Measurements from ENCODE around the gene BAG3. TPM values are rescaled to one million over a fixed set of nuclear protein-coding genes. Genes with fewer than 3 reads are reported as not detected.
"Not testable (repeated sequence)": the region's sequence is repeated elsewhere in the genome, so short reads cannot be mapped to it uniquely, and the experiment has no call there.

The BAG3 gene
- polyA plus RNA-seq (ENCODE audit: insufficient read length in 3 of 3) = 10 to 100 TPM; 23.7 to 28.1 (median 27.5) TPM

DNA sequence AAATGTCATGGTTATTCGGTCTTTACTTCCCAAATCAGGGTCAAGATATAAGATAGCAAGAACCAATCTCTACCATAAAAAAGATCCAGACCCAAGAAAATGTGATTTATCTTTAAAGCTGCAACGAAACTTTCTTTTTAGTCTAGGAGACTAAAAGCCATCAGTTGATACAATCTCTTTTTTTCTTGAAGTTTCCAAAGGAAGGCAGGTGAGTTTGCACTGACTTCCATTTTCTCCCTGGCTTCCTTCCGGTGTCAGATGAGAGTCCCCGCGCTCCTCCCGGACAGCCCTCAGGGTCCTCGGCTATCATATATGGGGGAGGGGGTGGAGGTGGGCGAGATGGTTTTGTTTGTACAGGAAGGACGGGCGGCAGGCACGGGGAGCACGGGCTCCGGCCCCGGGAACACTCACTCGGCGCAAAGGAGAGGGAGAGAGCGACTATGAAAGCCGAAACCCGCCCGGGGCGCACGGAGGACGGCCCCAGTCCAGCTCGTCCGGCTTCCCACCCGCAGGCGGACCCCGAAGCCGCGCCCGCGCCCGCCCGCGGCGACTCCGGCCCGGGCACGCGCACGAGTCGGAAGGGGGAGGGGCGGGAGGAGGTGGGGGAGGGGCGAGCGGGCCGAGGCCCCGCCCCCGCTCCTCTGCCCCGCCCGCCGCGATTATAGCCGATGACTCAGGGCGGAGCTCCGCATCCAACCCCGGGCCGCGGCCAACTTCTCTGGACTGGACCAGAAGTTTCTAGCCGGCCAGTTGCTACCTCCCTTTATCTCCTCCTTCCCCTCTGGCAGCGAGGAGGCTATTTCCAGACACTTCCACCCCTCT is at the start of gene BAG3:
TSS of gene BAG3 (plus strand) at position 689 of the 822 bp plus-strand sequence. CDS start 296 bp downstream, outside the sequence.
- peak in 1 of 3 donors; percentile 72 for DNase-seq (ENCODE audit: low read depth in 3 of 3, low spot score in 2 of 3)

DNA sequence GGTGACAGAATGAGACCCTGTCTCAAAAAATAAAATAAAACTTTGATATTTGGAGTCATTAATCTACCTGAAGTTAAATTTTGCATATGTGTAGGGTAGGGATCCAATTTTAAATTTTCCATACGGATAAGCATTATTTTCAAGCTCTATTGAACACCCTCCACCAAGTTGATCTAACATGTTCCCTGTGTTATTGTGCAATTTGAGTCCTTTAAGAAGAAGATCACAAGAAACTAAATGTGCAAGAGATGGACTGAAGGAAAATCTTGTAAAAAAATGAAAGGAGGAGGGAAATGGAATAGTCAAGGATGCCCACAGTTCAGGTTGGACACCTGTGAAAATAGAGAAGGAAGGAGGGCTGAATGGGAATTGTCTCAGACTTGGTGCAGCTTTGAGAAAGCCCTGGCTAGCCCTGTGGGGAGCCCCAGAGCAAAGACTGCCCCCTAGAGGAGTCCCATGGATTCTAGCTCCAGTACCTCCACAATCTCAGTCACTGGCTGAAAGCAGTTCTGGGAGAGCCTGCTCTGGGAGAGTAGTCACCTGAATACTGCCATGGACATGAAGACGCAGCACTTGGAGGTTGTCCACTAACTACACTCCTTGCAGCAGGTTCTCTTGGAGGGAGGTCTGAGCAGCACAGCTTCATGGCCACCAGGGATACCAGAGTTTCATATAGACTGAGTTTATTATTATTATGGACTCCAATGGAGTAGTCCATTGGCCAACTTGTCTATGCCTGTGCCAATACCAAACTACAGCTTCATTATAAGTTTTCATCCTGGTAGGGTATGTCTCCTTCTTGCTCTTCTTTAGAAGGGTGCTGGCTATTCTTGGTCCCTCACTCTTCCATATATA is 48.7 kb upstream of the BAG3 start:
- no peak for DNase-seq (ENCODE audit: low read depth in 3 of 3, low spot score in 2 of 3)

GRCh38 chr10:119604468-119604867 is 46.7 kb upstream of the BAG3 start:
- no peak for DNase-seq (ENCODE audit: low read depth in 3 of 3, low spot score in 2 of 3)

DNA sequence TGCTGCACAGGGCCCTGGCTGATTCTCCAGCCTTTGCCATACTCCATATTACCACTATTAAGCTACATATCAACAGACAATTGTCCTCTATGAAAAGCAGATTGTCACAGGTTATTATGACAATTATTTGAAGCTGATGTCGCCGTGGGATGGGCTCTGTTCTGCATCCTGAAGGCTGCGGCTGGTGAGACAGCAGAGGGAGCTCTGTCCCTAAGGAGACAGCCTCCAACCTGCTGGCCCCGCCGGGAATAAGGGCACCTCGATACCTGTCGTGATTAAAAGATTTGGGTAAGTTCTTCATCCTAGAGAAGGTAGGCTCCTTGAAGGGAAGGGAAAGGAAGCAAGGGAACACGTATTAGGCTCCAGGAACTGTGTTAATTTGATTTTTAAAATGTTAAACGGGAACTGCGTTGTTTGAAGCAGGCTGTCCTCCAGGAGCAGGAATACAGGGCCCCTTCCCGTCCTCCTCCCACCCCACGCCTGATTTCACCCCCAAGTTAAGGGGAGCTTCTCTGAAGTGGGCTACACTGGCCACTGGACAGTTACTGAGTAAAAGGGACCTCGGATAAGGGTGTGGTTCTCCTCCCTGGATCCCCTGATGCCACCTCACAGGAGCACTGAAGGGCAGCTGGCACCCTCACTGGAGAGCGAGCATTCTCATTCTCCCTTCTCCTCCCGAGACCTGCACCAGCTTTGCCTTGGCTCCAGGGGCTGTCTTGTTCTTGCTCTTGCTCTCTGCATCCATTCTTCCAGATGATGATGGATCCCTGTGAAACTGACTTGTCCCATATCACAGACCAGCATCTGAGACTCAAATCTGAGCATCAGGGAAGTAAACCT is 42.6 kb upstream of the BAG3 start:
- DNase-seq (ENCODE audit: low read depth in 3 of 3, low spot score in 2 of 3) = no peak

DNA sequence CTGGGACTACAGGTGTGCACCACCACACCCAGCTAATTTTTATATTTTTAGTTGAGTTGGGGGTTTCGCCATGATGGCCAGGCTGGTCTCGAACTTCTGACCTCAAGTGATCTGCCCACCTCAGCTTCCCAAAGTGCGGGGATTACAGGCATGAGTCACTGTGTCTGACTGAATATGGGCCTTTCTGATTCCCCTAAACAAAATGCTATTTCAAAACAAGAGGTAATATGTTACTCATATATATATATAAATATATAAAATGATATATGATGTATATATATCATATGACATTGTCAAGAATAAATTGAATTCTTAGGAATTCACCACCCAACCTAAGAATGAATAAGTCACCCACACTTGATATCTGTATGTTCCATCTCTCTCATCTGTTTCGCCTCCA is 41.7 kb upstream of the BAG3 start:
- no peak for DNase-seq (ENCODE audit: low read depth in 3 of 3, low spot score in 2 of 3)

- DNase-seq (ENCODE audit: low read depth in 3 of 3, low spot score in 2 of 3) = no peak
Observed at GRCh38 chr10:119611433-119611832, 39.7 kb upstream of the BAG3 start.

DNA sequence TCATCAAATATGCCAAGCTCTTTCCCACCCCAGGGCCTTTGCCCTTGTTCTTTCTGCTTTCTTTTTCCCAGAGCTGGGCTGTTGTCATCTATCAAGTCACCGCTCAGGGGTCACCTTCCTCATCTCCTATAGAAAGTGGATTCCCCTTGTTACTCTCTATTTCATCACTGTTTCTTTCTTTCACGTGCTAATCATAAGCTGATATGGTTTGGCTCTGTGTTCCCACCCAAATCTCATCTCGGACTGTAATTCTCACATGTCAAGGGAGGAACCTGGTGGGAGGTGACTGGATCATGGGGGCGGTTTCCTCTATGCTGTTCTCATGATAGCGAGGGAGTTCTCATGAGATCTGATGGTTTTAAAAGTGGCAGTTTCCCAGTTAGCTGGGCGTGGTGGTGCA is 37.4 kb upstream of the BAG3 start:
- DNase-seq (ENCODE audit: low read depth in 3 of 3, low spot score in 2 of 3) = no peak

- no peak for DNase-seq (ENCODE audit: low read depth in 3 of 3, low spot score in 2 of 3)
Observed at GRCh38 chr10:119614686-119615085, 36.5 kb upstream of the BAG3 start.

GRCh38 chr10:119616882-119617570 is 34.2 kb upstream of the BAG3 start:
- no peak for DNase-seq (ENCODE audit: low read depth in 3 of 3, low spot score in 2 of 3)

GRCh38 chr10:119619215-119619614 is 32.0 kb upstream of the BAG3 start:
- DNase-seq (ENCODE audit: low read depth in 3 of 3, low spot score in 2 of 3) = no peak

DNA sequence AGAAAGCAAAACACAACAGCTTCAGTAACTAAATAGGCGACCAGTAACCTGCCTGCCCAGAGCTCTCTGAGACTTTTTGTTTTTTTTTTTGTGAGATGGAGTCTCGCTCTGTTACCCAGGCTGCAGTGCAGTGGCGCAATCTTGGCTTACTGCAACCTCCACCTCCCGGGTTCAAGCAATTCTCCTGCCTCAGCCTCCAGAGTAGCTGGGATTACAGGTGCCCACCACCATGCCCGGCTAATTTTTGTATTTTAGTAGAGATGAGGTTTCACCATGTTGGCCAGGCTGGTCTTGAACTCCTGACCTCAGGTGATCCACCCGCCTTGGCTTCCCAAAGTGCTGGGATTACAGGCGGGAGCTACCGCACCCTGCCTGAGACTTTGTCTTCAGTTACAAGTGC is 31.4 kb upstream of the BAG3 start:
- DNase-seq (ENCODE audit: low read depth in 3 of 3, low spot score in 2 of 3) = not testable (repeated sequence)

- no peak for DNase-seq (ENCODE audit: low read depth in 3 of 3, low spot score in 2 of 3)
Observed at GRCh38 chr10:119620241-119621077, 30.7 kb upstream of the BAG3 start.

DNA sequence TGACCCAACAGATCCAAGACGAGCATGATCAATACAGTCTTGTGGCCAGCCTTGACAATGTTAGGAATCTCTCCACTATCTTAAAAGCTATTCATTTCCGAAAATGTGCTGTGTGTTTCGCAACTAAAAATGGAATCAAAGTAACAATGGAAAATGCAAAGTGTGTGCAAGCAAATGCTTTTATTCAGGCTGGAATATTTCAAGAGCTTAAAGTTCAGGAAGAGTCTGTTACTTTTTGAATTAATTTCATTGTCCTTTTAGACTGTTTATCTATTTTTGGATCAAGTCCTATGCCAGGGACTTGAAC is 30.1 kb upstream of the BAG3 start:
- DNase-seq (ENCODE audit: low read depth in 3 of 3, low spot score in 2 of 3) = no peak

DNA sequence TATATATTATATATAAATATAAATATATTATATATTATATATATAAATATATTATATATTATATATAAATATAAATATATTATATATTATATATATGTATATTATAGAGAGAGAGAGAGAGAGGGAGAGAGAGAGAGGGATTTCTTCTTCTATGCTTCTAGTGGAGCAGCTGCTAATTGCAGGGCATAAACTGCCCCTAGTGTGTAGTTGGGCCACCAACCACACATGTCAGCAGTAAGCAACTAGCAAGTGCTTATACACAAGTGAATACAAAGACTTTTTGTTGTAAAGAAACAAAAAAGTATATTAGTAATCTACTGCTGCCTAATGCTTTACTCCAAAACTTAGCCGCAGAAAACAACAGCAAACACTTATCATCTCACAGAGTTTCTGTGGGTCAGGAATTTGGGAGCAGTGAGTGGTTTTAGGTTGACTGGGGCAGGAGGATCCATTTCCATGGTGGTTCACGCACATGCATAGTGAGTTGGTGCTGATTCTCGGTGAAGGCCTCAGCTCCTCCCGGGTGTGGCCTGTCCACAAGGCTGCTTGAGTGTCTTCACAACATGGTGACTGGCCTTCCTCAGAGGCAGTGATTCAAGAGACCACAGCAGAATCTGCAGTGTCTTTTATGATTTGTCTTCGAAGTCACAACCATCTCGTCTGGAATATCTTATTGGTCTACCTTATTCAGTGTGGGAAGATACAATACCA is 25.5 kb upstream of the BAG3 start:
- no peak for DNase-seq (ENCODE audit: low read depth in 3 of 3, low spot score in 2 of 3)

GRCh38 chr10:119630300-119630699 is 20.9 kb upstream of the BAG3 start:
- no peak for DNase-seq (ENCODE audit: low read depth in 3 of 3, low spot score in 2 of 3)

- DNase-seq (ENCODE audit: low read depth in 3 of 3, low spot score in 2 of 3) = no peak
Observed at GRCh38 chr10:119633538-119634218, 17.5 kb upstream of the BAG3 start.

DNA sequence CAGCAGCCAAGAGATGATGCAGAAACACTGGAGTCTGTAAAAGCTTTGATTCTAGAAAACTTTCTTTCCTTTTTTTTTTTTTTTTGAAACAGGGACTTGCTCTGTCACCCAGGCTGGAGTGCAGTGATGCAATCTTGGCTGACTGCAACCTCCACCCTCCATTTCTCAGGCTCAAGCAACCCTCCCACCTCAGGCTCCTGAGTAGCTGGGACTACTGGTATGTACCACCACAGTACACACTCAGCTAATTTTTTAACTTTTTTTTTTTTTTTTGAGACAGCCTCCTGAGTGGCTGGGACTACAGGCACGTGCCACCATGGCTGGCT is 17.0 kb upstream of the BAG3 start:
- no peak for DNase-seq (ENCODE audit: low read depth in 3 of 3, low spot score in 2 of 3)

DNA sequence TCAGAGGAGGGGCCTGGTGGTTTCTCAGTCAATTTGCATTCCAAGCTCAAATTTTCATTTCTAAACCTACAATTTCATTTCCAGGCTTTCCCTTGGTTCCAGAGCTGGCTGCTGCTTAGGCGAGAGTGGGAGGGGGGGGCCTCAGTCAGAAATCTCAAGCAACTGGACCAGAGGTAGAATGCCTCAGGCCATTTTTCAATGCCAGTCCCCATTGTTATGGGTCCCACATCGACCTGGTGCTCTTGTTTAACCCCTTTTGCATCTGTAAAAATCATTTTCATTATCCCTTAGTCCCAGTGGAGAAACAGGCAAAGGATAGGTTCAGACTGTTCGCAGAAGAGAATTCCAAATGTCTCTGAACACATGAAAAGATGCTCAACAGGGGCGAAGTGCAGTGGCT is 13.5 kb upstream of the BAG3 start:
- no peak for DNase-seq (ENCODE audit: low read depth in 3 of 3, low spot score in 2 of 3)

- DNase-seq (ENCODE audit: low read depth in 3 of 3, low spot score in 2 of 3) = no peak
Observed at GRCh38 chr10:119638982-119639381, 12.2 kb upstream of the BAG3 start.
